OCI-LY7 (cell line): ENCODE results near the gene PEMT.

ENCODE experiments used
- EZH2phosphoT487 ChIP-seq: fragments of 200-600 bp; sonication (generic); IDR thresholded peaks from 2 replicates; pipeline ENCODE4 v1.6.1; 2018; ENCODE audit warnings: low read depth, borderline replicate concordance, mild to moderate bottlenecking, mixed run types, antibody characterized with exemption, low read length, moderate library complexity, mixed read lengths
- TF ChIP-seq, protein P1 (sequence below): fragments of 200-600 bp; sonication (generic); conservative IDR thresholded peaks from 2 replicates; pipeline ENCODE4 v1.5.1; 2014; ENCODE audit warnings: mild to moderate bottlenecking, antibody characterized with exemption, low read length, moderate library complexity, mixed read lengths

DNA sequence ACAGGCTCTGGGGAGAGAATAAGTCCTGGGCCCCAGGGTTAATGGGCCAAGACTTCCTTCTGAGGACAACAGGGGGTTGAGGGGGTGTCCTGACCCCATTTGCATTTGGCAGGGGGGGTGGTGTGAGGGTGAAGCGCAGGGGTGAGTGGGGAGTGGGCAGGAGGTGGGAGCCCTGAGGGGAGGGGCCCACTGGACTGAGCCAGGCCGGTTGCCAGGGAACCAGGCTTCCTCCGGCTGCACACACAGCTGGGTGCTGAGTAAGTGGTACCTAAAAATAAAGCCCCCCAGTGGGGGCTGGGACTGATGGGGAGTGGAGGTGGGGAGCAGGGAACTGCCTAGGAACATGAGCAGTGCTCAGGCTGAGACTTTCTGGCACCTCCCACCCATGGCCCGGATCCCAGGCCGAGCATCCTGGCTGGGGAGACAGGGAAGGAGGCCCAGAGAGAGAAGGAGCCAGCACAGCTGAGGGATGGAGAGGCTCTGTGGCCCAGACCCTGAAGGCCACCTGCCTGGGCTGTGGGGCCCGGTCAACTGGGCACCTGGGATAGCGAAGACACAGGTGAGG lies 87.9 kb downstream of the PEMT start:
- TF ChIP-seq, protein P1, sequence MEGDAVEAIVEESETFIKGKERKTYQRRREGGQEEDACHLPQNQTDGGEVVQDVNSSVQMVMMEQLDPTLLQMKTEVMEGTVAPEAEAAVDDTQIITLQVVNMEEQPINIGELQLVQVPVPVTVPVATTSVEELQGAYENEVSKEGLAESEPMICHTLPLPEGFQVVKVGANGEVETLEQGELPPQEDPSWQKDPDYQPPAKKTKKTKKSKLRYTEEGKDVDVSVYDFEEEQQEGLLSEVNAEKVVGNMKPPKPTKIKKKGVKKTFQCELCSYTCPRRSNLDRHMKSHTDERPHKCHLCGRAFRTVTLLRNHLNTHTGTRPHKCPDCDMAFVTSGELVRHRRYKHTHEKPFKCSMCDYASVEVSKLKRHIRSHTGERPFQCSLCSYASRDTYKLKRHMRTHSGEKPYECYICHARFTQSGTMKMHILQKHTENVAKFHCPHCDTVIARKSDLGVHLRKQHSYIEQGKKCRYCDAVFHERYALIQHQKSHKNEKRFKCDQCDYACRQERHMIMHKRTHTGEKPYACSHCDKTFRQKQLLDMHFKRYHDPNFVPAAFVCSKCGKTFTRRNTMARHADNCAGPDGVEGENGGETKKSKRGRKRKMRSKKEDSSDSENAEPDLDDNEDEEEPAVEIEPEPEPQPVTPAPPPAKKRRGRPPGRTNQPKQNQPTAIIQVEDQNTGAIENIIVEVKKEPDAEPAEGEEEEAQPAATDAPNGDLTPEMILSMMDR: no peak
- no peak for TF ChIP-seq EZH2phosphoT487
